Liver (tissue), 9 donors: ENCODE measurements around the gene FAM53B. TPM values are rescaled to one million over a fixed set of nuclear protein-coding genes. Genes with fewer than 3 reads are reported as not detected.

ENCODE experiments used
- DNase-seq: peaks from one replicate; pipeline ENCODE4 v3.0.0-alpha.2; 2017; ENCODE audit warnings: low spot score
- H3K27ac ChIP-seq, 2 donors: one replicate each; pipeline ENCODE4 v1.7.0; 2013; ENCODE audit warnings: inconsistent platforms in 2 of 2, low read length in 2 of 2, control low read depth in 1 of 2, low read depth in 1 of 2, mild to moderate bottlenecking in 1 of 2
- H3K27me3 ChIP-seq, 4 donors: one replicate each; pipeline versions ENCODE4 v1.6.1 to v1.7.0; 2013; ENCODE audit warnings: low read length in 3 of 4, inconsistent platforms in 1 of 4, mild to moderate bottlenecking in 1 of 4, moderate library complexity in 1 of 4; ENCODE audit not compliant: control insufficient read depth in 4 of 4, insufficient read depth in 4 of 4
- H3K36me3 ChIP-seq, 4 donors: one replicate each; pipeline versions ENCODE4 v1.6.1 to v1.7.0; 2013; ENCODE audit warnings: low read length in 3 of 4, mild to moderate bottlenecking in 3 of 4, low read depth in 1 of 4, moderate library complexity in 1 of 4; ENCODE audit not compliant: control insufficient read depth in 4 of 4, insufficient read depth in 3 of 4
- H3K4me1 ChIP-seq, 4 donors: one replicate each; pipeline versions ENCODE4 v1.6.1 to v1.7.0; 2013; ENCODE audit warnings: low read length in 3 of 4, mild to moderate bottlenecking in 3 of 4, moderate library complexity in 1 of 4; ENCODE audit not compliant: control insufficient read depth in 4 of 4, insufficient read depth in 4 of 4
- H3K4me3 ChIP-seq, 3 donors: one replicate each; pipeline versions ENCODE4 v1.6.1 to v1.7.0; 2013; ENCODE audit warnings: low read length in 3 of 3, control low read depth in 1 of 3, low read depth in 1 of 3, mild to moderate bottlenecking in 1 of 3
- H3K9ac ChIP-seq, 2 donors: one replicate each; pipeline ENCODE4 v1.7.0; 2013; ENCODE audit warnings: low read length in 2 of 2, mild to moderate bottlenecking in 2 of 2, moderate library complexity in 2 of 2, control low read depth in 1 of 2, low read depth in 1 of 2
- H3K9me3 ChIP-seq, 4 donors: one replicate each; pipeline versions ENCODE4 v1.6.1 to v1.7.0; 2013; ENCODE audit warnings: low read length in 3 of 4; ENCODE audit not compliant: control insufficient read depth in 4 of 4
- ATF3 ChIP-seq: IDR thresholded peaks from 2 replicates; pipeline ENCODE4 v1.6.1; 2016; ENCODE audit warnings: antibody characterized with exemption
- EGR1 ChIP-seq, 2 donors: IDR thresholded peaks; 2 replicates each; pipeline ENCODE4 v1.6.1; 2016 to 2018; ENCODE audit warnings: antibody characterized with exemption in 2 of 2, low read depth in 2 of 2
- FOXA1 ChIP-seq: IDR thresholded peaks from 2 replicates; pipeline ENCODE4 v1.6.1; 2016; ENCODE audit warnings: antibody characterized with exemption
- FOXA2 ChIP-seq: IDR thresholded peaks from 2 replicates; pipeline ENCODE4 v1.6.1; 2016; ENCODE audit warnings: antibody characterized with exemption
- GABPA ChIP-seq, 2 donors: IDR thresholded peaks in 1 of 2; conservative IDR thresholded peaks in 1 of 2; 2 replicates each; pipeline ENCODE4 v1.6.1; 2016; ENCODE audit warnings: antibody characterized with exemption in 2 of 2, mild to moderate bottlenecking in 1 of 2, moderate library complexity in 1 of 2
- HNF4A ChIP-seq, 2 donors: conservative IDR thresholded peaks; 2 replicates each; pipeline ENCODE4 v1.6.1; 2016; ENCODE audit warnings: antibody characterized with exemption in 2 of 2, mild to moderate bottlenecking in 2 of 2
- HNF4G ChIP-seq: IDR thresholded peaks from 2 replicates; pipeline ENCODE4 v1.6.1; 2016; ENCODE audit warnings: antibody characterized with exemption
- JUND ChIP-seq, 2 donors: IDR thresholded peaks; 2 replicates each; pipeline ENCODE4 v1.6.1; 2016; ENCODE audit warnings: antibody characterized with exemption in 2 of 2
- MAX ChIP-seq: IDR thresholded peaks from 2 replicates; pipeline ENCODE4 v1.6.1; 2016; ENCODE audit warnings: antibody characterized with exemption
- NR2F2 ChIP-seq: IDR thresholded peaks from 2 replicates; pipeline ENCODE4 v1.6.1; 2016; ENCODE audit warnings: antibody characterized with exemption
- REST ChIP-seq: IDR thresholded peaks from 2 replicates; pipeline ENCODE4 v1.6.1; 2016; ENCODE audit warnings: antibody characterized with exemption, mild to moderate bottlenecking
- RXRA ChIP-seq, 2 donors: IDR thresholded peaks; 2 replicates each; pipeline ENCODE4 v1.6.1; 2017 to 2018; ENCODE audit warnings: antibody characterized with exemption in 2 of 2, mild to moderate bottlenecking in 1 of 2
- SP1 ChIP-seq: IDR thresholded peaks from 2 replicates; pipeline ENCODE4 v1.6.1; 2018; ENCODE audit warnings: antibody characterized with exemption, mild to moderate bottlenecking
- TAF1 ChIP-seq: conservative IDR thresholded peaks from 2 replicates; pipeline ENCODE4 v1.6.1; 2016; ENCODE audit warnings: antibody characterized with exemption, mild to moderate bottlenecking
- YY1 ChIP-seq: IDR thresholded peaks from 2 replicates; pipeline ENCODE4 v1.6.1; 2016; ENCODE audit warnings: antibody characterized with exemption, mild to moderate bottlenecking
- WGBS: extraction: QIAGEN DNeasy Blood & Tissue Kit; methylation state at CpG from one replicate; pipeline ENCODE4 v1.1.7; 2013; 5-methylcytosine and 5-hydroxymethylcytosine counted together
- polyA plus RNA-seq, 2 donors: library from polyadenylated mRNA; stranded (reverse) in 1 of 2; unstranded in 1 of 2; fragments of 200-250 nt in 1 of 2; fragments of >200 nt in 1 of 2; fragmentation: Nextera tagmentation in 1 of 2; extraction: Ambion mirVana in 1 of 2; gene quantifications; one replicate each; pipeline versions ENCODE4 v1.2.1 to v1.2.3, GENCODE V29; 2013 to 2015
- total RNA-seq, 2 donors: library from RNA; depleted of rRNA; stranded (reverse); fragments of >200 nt; gene quantifications; one replicate each; pipeline ENCODE4 v1.2.3, GENCODE V29; 2014
- donor health status: healthy.
- donor health status: healthy.
- donor health status: healthy.
- donor health status: healthy.
- donor health status: healthy.

FAM53B gene
- total and polyA plus RNA-seq, 4 donors, result 1.1 to 24.0 (median 6.3) TPM

- TF ChIP-seq FOXA2 (no peak), SP1 (no peak), YY1 (no peak), MAX (no peak), NR2F2 (no peak), HNF4A (conservative IDR thresholded peaks at IDR 0.05) (no peak), REST (no peak), HNF4G (no peak)
Measured at GRCh38 chr10:124594240-124594639, 149.9 kb downstream of the FAM53B start (continued).

- 94% methylated on average over 17 of the region's 17 CpGs for WGBS
- no peak overlapping the region for H3K9ac ChIP-seq
- no peak overlapping the region for H3K27ac ChIP-seq
- H3K9me3 ChIP-seq, result no peaks in the 10 kb centered on the region
- H3K27me3 ChIP-seq, result no peaks in the 10 kb centered on the region
- H3K4me1 ChIP-seq, result peaks cover 0 to 7% (median 0%) of the 10 kb centered on the region in 4 donors
- H3K4me3 ChIP-seq, result no peak overlapping the region
- H3K36me3 ChIP-seq, result no peaks in the 10 kb centered on the region
- TF ChIP-seq HNF4A (conservative IDR thresholded peaks at IDR 0.05), result no peak
- TF ChIP-seq RXRA (IDR thresholded peaks at IDR 0.05), result no peak
- TF ChIP-seq REST, result no peak
- no peak for TF ChIP-seq NR2F2
- TF ChIP-seq FOXA1, result no peak
- no peak for TF ChIP-seq JUND (IDR thresholded peaks at IDR 0.05)
- TF ChIP-seq FOXA2, result no peak
- TF ChIP-seq SP1, result no peak
- no peak for TF ChIP-seq GABPA (IDR thresholded peaks at IDR 0.05 in 1 of 2, conservative IDR thresholded peaks at IDR 0.05 in 1 of 2)
- no peak for TF ChIP-seq TAF1
- TF ChIP-seq YY1, result no peak
- no peak for TF ChIP-seq HNF4G
- TF ChIP-seq ATF3, result no peak
- TF ChIP-seq EGR1 (IDR thresholded peaks at IDR 0.05; ENCODE audit: low read depth in 2 of 2), result no peak
- no peak for DNase-seq
Measured at GRCh38 chr10:124593431-124593985, 150.7 kb downstream of the FAM53B start.
